GM12878 (cell line): ENCODE measurements around the gene MTFP1. TPM values are rescaled to one million over a fixed set of nuclear protein-coding genes. Genes with fewer than 3 reads are reported as not detected.

Experiments
- ATAC-seq: fragments of 200-7000 bp; cut with Tn5 transposase; 3 replicates; pipeline ENCODE4 v1.9.1; 2020; ENCODE audit warnings: mild to moderate bottlenecking, moderate library complexity
- BruUV-seq: library from RNA; stranded (reverse); fragments of 400-500 nt; replicated peaks from 2 replicates; lab custom pipeline; 2021; lab: Mats Ljungman, UMichigan
- CTCF ChIA-PET: fragments of 300-600 bp; sonication (Branson Sonifier 250); formaldehyde crosslinking; extraction: SDS; loops from one replicate; lab custom pipeline; 2021; ENCODE audit warnings: inconsistent platforms; lab: Yijun Ruan, JAX
- POLR2A ChIA-PET: fragments of 350-600 bp; formaldehyde crosslinking; extraction: SDS; loops from one replicate; lab custom pipeline; 2021; ENCODE audit warnings: inconsistent platforms; lab: Charles Lee
- RAD21 ChIA-PET: fragments of 300-600 bp; sonication (Branson Sonifier 250); formaldehyde crosslinking; loops from one replicate; lab custom pipeline; 2023; ENCODE audit warnings: antibody characterized with exemption; ENCODE audit not compliant: unreplicated experiment; lab: Charles Lee
- SMC1A ChIA-PET: fragments of 300-600 bp; sonication (Branson Sonifier 250); formaldehyde crosslinking; loops from one replicate; lab custom pipeline; 2023; ENCODE audit not compliant: unreplicated experiment, uncharacterized antibody; lab: Charles Lee
- DNase-seq: peaks from one replicate; pipeline ENCODE4 v3.0.0-alpha.2; 2011; ENCODE audit warnings: low read depth, low spot score
- FAIRE-seq: peaks from 3 replicates; lab custom pipeline; 2011; peaks lifted over from hg19 to GRCh38; lab: Jason Lieb, UNC
- H2AFZ ChIP-seq: 2 replicates; pipeline ENCODE4 v1.6.0; 2011; ENCODE audit warnings: low read depth, low read length, control low read depth; ENCODE audit not compliant: control insufficient read depth
- H3K27ac ChIP-seq: 2 replicates; pipeline ENCODE4 v1.5.1; 2011; ENCODE audit warnings: control low read depth; ENCODE audit not compliant: control insufficient read depth, insufficient read depth
- H3K27me3 ChIP-seq, 2 experiments: replicated peaks in 1 of 2; 2 replicates each; pipeline versions ENCODE4 v1.6.0 to v1.6.1; 2011; ENCODE audit warnings: low read length in 1 of 2; ENCODE audit not compliant: control insufficient read depth in 2 of 2, insufficient read depth in 2 of 2
- H3K36me3 ChIP-seq, 2 experiments: 2 replicates each; pipeline ENCODE4 v1.5.1; 2011; ENCODE audit warnings: low read length in 1 of 2; ENCODE audit not compliant: control insufficient read depth in 2 of 2, insufficient read depth in 2 of 2
- H3K4me1 ChIP-seq: 2 replicates; pipeline ENCODE4 v1.6.1; 2011; ENCODE audit warnings: mild to moderate bottlenecking, low read length, moderate library complexity, mixed read lengths; ENCODE audit not compliant: control insufficient read depth, insufficient read depth
- H3K4me2 ChIP-seq: 2 replicates; pipeline ENCODE4 v1.6.0; 2011; ENCODE audit warnings: control low read depth; ENCODE audit not compliant: control insufficient read depth, insufficient read depth
- H3K4me3 ChIP-seq: fragments of 200-600 bp; sonication (generic); 2 replicates; pipeline ENCODE4 v1.5.1; 2016
- H3K79me2 ChIP-seq: 2 replicates; pipeline ENCODE4 v1.6.0; 2011; ENCODE audit warnings: low read length; ENCODE audit not compliant: control insufficient read depth, insufficient read depth
- H3K9ac ChIP-seq: 2 replicates; pipeline ENCODE4 v1.8.0; 2011; ENCODE audit warnings: low read length, control low read depth, mixed read lengths; ENCODE audit not compliant: control insufficient read depth, insufficient read depth
- H3K9me3 ChIP-seq: replicated peaks from 3 replicates; pipeline ENCODE4 v1.5.1; 2011; ENCODE audit warnings: mild to moderate bottlenecking, low read length; ENCODE audit not compliant: control insufficient read depth, insufficient read depth
- H4K20me1 ChIP-seq: 2 replicates; pipeline ENCODE4 v1.6.0; 2011; ENCODE audit not compliant: control insufficient read depth, insufficient read depth
- BMI1 ChIP-seq: fragments of 450-650 bp; IDR thresholded peaks from 2 replicates; pipeline ENCODE4 v1.6.1; 2016; ENCODE audit warnings: mild to moderate bottlenecking, moderate library complexity, borderline replicate concordance
- CEBPB ChIP-seq, 2 experiments: fragments of 150-350 bp in 1 of 2; IDR thresholded peaks; 2 replicates each; pipeline ENCODE4 v1.6.1; 2012 to 2014; ENCODE audit warnings: low read depth in 2 of 2, low read length in 2 of 2, borderline replicate concordance in 1 of 2, inconsistent platforms in 1 of 2
- FOS ChIP-seq: IDR thresholded peaks from 3 replicates; pipeline ENCODE4 v1.6.1; 2011; ENCODE audit warnings: borderline replicate concordance; ENCODE audit not compliant: insufficient read length; ENCODE audit errors: extremely low read depth
- GABPA ChIP-seq: IDR thresholded peaks from 2 replicates; pipeline ENCODE4 v1.6.1; 2014; ENCODE audit warnings: antibody characterized with exemption, low read depth, mild to moderate bottlenecking, inconsistent platforms
- IRF4 ChIP-seq: IDR thresholded peaks from 2 replicates; pipeline ENCODE4 v1.6.1; 2011; ENCODE audit warnings: low read depth, low read length
- KDM1A ChIP-seq: fragments of 200-600 bp; sonication (generic); IDR thresholded peaks from 2 replicates; pipeline ENCODE4 v1.6.1; 2016; ENCODE audit warnings: borderline replicate concordance
- KLF5 ChIP-seq: fragments of 450-650 bp; IDR thresholded peaks from 2 replicates; pipeline ENCODE4 v1.6.1; 2014; ENCODE audit warnings: mild to moderate bottlenecking; ENCODE audit not compliant: partially characterized antibody
- MTA3 ChIP-seq: IDR thresholded peaks from 2 replicates; pipeline ENCODE4 v1.6.1; 2012; ENCODE audit warnings: low read length, inconsistent platforms, borderline replicate concordance
- NFXL1 ChIP-seq: fragments of 450-650 bp; IDR thresholded peaks from 2 replicates; pipeline ENCODE4 v1.6.1; 2017; ENCODE audit warnings: antibody characterized with exemption, mild to moderate bottlenecking, borderline replicate concordance
- NR2C2 ChIP-seq: IDR thresholded peaks from 2 replicates; pipeline ENCODE4 v1.6.1; 2011; ENCODE audit warnings: borderline replicate concordance, low read depth; ENCODE audit not compliant: control insufficient read depth, insufficient read length
- SMC3 ChIP-seq: IDR thresholded peaks from 2 replicates; pipeline ENCODE4 v1.6.1; 2011; ENCODE audit warnings: low read length, improper control_type of control experiment, borderline replicate concordance
- SREBF2 ChIP-seq: IDR thresholded peaks from 2 replicates; pipeline ENCODE4 v1.6.1; 2012; ENCODE audit warnings: mild to moderate bottlenecking, low read length
- TARDBP ChIP-seq: IDR thresholded peaks from 2 replicates; pipeline ENCODE4 v1.6.1; 2016; ENCODE audit warnings: borderline replicate concordance
- ZNF24 ChIP-seq: fragments of 450-650 bp; IDR thresholded peaks from 2 replicates; pipeline ENCODE4 v1.6.1; 2017; ENCODE audit warnings: antibody characterized with exemption, mild to moderate bottlenecking
- WGBS: methylation state at CpG from one replicate; pipeline ENCODE4 v1.1.6; 2016; ENCODE audit warnings: low lambda C conversion rate; ENCODE audit not compliant: insufficient replicate concordance, insufficient coverage; ENCODE audit errors: missing lambda C conversion rate; 5-methylcytosine and 5-hydroxymethylcytosine counted together
- in situ Hi-C: fragments of 300-500 bp; cut with MboI; formaldehyde crosslinking; loops from 9 replicates; pipeline ENCODE4 v1.14.3; 2018; ENCODE audit warnings: mixed read lengths
- intact Hi-C: fragments of 100-400 bp; cut with micrococcal nuclease; formaldehyde crosslinking; loops from one replicate; pipeline ENCODE4 v1.14.2; 2022; ENCODE audit not compliant: unreplicated experiment
- polyA plus RNA-seq, 11 experiments: library from polyadenylated mRNA; depleted of rRNA in 4 of 11; unstranded in 6 of 11; stranded (reverse) in 5 of 11; fragments of >200 nt; fragmentation: Nextera tagmentation in 4 of 11; fragmentation: Illumina TruSeq in 1 of 11; extraction: Ambion mirVana in 4 of 11; extraction: Trizol in 1 of 11; gene quantifications; 1 replicate in 1 of 11; 2 replicates in 10 of 11; pipeline versions ENCODE4 v1.2.1 to v1.2.3, GENCODE V29; 2011 to 2016; ENCODE audit warnings: inconsistent platforms in 2 of 11, missing spikeins in 2 of 11, low read depth in 1 of 11
- total RNA-seq, 4 experiments: library from RNA; depleted of rRNA in 3 of 4; stranded (reverse); fragments of >200 nt in 3 of 4; fragmentation: Illumina TruSeq in 1 of 4; extraction: Trizol in 1 of 4; gene quantifications; 2 replicates each; pipeline versions ENCODE4 v1.2.1 to v1.2.3, GENCODE V29; 2013 to 2021
- TF ChIP-seq, protein P1 (sequence below): fragments of 450-650 bp; formaldehyde crosslinking; IDR thresholded peaks from 2 replicates; pipeline ENCODE4 v1.4.0; 2022; ENCODE audit warnings: mild to moderate bottlenecking, moderate library complexity
- TF ChIP-seq, protein P2 (sequence below): fragments of 450-650 bp; IDR thresholded peaks from 2 replicates; pipeline ENCODE4 v1.6.1; 2016; ENCODE audit warnings: mild to moderate bottlenecking, moderate library complexity, borderline replicate concordance
- TF ChIP-seq, protein P3 (sequence below): fragments of 450-650 bp; IDR thresholded peaks from 2 replicates; pipeline ENCODE4 v1.6.1; 2017; ENCODE audit warnings: mild to moderate bottlenecking

The MTFP1 gene
- total and polyA plus RNA-seq, 10 of the 15 experiments (the other 5 are each of a cell fraction or from before 2014, with no cell fraction given): 20.5 to 133 (median 59.8) TPM

DNA sequence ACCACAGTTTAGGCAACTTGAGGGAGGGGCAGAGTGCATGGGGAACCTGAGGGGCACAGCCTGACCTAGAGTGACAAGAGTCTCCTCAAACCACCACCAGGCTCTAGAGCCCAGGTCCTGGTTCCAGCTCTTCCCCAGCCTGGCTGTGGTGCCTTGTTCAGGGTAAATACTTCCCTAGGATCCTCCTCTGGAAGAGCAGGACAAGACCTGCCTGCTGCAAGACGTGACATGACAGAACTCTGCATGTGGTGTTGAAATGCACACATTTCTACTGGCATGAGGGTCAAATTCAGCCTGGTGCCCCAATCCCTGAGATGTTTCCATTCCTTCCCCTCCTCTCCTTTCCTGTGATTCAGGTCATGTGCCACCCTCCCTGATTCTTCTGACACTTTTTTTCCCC, 25.4 kb upstream of the MTFP1 start:
- Histone ChIP-seq H3K36me3 (no peaks in the 10 kb centered on the region; a peak in 1 of 4 replicates), H3K4me2 (no peak overlapping the region), H3K27me3 (peaks cover 4 to 9% of the 10 kb centered on the region in 2 experiments), H3K27ac (no peak overlapping the region), H3K4me3 (no peak overlapping the region), H3K9ac (no peak overlapping the region), H3K79me2 (no peaks in the 10 kb centered on the region), H4K20me1 (no peaks in the 10 kb centered on the region), H3K4me1 (peaks cover 5% of the 10 kb centered on the region; the same call in 1 of the 2 replicates), H2AFZ (no peak overlapping the region), H3K9me3 (no peaks in the 10 kb centered on the region)
- in situ Hi-C loops (no loop called here), intact Hi-C loops (no loop called here)
- FAIRE-seq: no peak
- POLR2A ChIA-PET: interaction anchor here (0.6 kb wide), 1 partner anchor 84 kb away, joined by 6 read pairs; no protein-coding TSS in a partner anchor
- no peak for ATAC-seq
- WGBS: 9% methylated on average over 1 of the region's 1 CpG
- SMC1A ChIA-PET: no interaction called here
- no TSS peak for BruUV-seq
- DNase-seq: no peak
- RAD21 ChIA-PET: no interaction called here
- CTCF ChIA-PET: interaction anchor here (1.7 kb wide), 1 partner anchor 9 kb away, joined by 4 read pairs; no protein-coding TSS in a partner anchor
- no peak for TF ChIP-seq NR2C2
- TF ChIP-seq NFXL1: no peak
- no peak for TF ChIP-seq KLF5
- no peak for TF ChIP-seq TARDBP
- no peak for TF ChIP-seq MTA3
- no peak for TF ChIP-seq CEBPB (IDR thresholded peaks at IDR 0.05; ENCODE audit: borderline replicate concordance in 1 of 2, low read depth in 2 of 2, low read length in 2 of 2)
- no peak for TF ChIP-seq SREBF2
- TF ChIP-seq, protein P1, sequence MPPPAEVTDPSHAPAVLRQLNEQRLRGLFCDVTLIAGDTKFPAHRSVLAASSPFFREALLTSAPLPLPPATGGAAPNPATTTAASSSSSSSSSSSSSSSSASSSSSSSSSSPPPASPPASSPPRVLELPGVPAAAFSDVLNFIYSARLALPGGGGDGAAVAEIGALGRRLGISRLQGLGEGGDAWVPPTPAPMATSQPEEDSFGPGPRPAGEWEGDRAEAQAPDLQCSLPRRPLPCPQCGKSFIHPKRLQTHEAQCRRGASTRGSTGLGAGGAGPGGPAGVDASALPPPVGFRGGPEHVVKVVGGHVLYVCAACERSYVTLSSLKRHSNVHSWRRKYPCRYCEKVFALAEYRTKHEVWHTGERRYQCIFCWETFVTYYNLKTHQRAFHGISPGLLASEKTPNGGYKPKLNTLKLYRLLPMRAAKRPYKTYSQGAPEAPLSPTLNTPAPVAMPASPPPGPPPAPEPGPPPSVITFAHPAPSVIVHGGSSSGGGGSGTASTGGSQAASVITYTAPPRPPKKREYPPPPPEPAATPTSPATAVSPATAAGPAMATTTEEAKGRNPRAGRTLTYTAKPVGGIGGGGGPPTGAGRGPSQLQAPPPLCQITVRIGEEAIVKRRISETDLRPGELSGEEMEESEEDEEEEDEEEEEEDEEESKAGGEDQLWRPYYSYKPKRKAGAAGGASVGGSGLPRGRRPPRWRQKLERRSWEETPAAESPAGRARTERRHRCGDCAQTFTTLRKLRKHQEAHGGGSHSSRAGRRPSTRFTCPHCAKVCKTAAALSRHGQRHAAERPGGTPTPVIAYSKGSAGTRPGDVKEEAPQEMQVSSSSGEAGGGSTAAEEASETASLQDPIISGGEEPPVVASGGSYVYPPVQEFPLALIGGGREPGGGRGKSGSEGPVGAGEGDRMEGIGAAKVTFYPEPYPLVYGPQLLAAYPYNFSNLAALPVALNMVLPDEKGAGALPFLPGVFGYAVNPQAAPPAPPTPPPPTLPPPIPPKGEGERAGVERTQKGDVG (CRISPR knock-in tag): no peak
- TF ChIP-seq SMC3: no peak
- TF ChIP-seq GABPA: no peak
- TF ChIP-seq BMI1: no peak
- TF ChIP-seq, protein P2, sequence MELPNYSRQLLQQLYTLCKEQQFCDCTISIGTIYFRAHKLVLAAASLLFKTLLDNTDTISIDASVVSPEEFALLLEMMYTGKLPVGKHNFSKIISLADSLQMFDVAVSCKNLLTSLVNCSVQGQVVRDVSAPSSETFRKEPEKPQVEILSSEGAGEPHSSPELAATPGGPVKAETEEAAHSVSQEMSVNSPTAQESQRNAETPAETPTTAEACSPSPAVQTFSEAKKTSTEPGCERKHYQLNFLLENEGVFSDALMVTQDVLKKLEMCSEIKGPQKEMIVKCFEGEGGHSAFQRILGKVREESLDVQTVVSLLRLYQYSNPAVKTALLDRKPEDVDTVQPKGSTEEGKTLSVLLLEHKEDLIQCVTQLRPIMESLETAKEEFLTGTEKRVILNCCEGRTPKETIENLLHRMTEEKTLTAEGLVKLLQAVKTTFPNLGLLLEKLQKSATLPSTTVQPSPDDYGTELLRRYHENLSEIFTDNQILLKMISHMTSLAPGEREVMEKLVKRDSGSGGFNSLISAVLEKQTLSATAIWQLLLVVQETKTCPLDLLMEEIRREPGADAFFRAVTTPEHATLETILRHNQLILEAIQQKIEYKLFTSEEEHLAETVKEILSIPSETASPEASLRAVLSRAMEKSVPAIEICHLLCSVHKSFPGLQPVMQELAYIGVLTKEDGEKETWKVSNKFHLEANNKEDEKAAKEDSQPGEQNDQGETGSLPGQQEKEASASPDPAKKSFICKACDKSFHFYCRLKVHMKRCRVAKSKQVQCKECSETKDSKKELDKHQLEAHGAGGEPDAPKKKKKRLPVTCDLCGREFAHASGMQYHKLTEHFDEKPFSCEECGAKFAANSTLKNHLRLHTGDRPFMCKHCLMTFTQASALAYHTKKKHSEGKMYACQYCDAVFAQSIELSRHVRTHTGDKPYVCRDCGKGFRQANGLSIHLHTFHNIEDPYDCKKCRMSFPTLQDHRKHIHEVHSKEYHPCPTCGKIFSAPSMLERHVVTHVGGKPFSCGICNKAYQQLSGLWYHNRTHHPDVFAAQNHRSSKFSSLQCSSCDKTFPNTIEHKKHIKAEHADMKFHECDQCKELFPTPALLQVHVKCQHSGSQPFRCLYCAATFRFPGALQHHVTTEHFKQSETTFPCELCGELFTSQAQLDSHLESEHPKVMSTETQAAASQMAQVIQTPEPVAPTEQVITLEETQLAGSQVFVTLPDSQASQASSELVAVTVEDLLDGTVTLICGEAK: no peak
- no peak for TF ChIP-seq IRF4
- TF ChIP-seq FOS: no peak
- TF ChIP-seq, protein P3, sequence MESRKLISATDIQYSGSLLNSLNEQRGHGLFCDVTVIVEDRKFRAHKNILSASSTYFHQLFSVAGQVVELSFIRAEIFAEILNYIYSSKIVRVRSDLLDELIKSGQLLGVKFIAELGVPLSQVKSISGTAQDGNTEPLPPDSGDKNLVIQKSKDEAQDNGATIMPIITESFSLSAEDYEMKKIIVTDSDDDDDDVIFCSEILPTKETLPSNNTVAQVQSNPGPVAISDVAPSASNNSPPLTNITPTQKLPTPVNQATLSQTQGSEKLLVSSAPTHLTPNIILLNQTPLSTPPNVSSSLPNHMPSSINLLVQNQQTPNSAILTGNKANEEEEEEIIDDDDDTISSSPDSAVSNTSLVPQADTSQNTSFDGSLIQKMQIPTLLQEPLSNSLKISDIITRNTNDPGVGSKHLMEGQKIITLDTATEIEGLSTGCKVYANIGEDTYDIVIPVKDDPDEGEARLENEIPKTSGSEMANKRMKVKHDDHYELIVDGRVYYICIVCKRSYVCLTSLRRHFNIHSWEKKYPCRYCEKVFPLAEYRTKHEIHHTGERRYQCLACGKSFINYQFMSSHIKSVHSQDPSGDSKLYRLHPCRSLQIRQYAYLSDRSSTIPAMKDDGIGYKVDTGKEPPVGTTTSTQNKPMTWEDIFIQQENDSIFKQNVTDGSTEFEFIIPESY: no peak
- TF ChIP-seq ZNF24: no peak
- TF ChIP-seq KDM1A: no peak
